ENCODE data around the gene TLX1.

TLX1 gene

DNA sequence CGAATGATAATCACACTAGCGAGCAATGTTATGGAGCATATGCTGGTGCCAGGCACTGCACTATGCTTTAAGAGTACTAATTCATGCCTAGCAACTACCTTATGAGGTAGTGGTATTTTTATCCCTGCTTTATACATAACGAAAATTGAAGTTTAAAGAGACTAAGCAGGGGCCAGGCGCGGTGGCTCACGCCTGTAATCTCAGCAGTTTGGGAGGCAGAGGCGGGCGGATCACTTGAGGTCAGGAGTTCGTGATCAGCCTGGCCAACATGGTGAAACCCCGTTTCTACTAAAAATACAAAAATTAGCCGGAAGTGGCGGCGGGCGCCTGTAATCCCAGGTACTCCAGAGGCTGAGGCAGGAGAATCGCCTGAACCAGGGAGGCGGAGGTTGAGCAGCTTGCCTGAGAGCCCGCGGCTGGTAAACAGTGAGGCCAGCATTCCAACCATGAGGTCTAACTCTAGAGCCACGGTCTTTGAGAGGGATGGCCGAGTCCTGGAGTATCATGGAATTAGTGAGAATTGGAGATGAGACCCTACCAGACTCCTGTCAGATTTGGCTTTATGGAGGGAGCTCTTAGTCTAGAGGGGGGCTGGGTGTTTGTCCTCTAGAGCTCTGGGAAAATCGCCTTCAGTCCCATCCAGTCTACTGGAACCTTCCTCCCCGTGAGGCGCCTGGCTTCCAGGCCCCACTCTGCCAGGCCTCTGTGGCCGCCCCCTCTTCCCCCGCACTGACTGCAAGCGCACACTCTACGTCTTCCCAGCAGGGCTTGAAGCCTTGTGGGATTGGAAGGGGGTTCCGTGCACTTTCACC lies 11.6 kb downstream of the TLX1 start:
- Histone ChIP-seq H3K18ac (ENCODE audit: low read length) (no peak overlapping the region), H3K14ac (ENCODE audit: low read length) (no peak overlapping the region), H3K4me3 (ENCODE audit: low read depth, low read length) (no peak overlapping the region), H2BK120ac (ENCODE audit: insufficient read depth, low read length, poor library complexity) (no peak overlapping the region), H2AFZ (ENCODE audit: insufficient read depth, low read length, poor library complexity) (no peak overlapping the region), H2AK5ac (ENCODE audit: low read length) (no peak overlapping the region), H3K27me3 (ENCODE audit: insufficient read depth, low read length) (peaks cover 84% of the 10 kb centered on the region), H3K27ac (ENCODE audit: low read depth, low read length) (no peak overlapping the region), H3K9ac (ENCODE audit: low read length) (no peak overlapping the region), H2BK5ac (ENCODE audit: low read depth, low read length, poor library complexity) (no peak overlapping the region), H3K36me3 (ENCODE audit: control insufficient read depth in 1 of 2, insufficient read depth in 2 of 2, low read length in 2 of 2) (no peaks in the 10 kb centered on the region), H4K8ac (ENCODE audit: low read depth, low read length) (no peak overlapping the region), H3K9me3 (ENCODE audit: insufficient read depth, low read depth, low read length) (peaks cover 7% of the 10 kb centered on the region), H2BK12ac (ENCODE audit: low read length) (no peak overlapping the region), H4K91ac (ENCODE audit: low read depth, low read length) (no peak overlapping the region), H4K12ac (ENCODE audit: low read depth, low read length) (no peak overlapping the region), H3K23ac (ENCODE audit: low read length) (no peak overlapping the region), H3K4me2 (ENCODE audit: low read length) (no peak overlapping the region), H3K79me1 (ENCODE audit: low read length) (no peaks in the 10 kb centered on the region), H3K79me2 (ENCODE audit: control insufficient read depth, insufficient read depth, low read length, poor library complexity) (no peaks in the 10 kb centered on the region), H3K4me1 (ENCODE audit: control insufficient read depth in 1 of 2, insufficient read depth in 2 of 2, low read length in 2 of 2) (peaks cover 0 to 2% of the 10 kb centered on the region in 2 experiments), H3K4ac (ENCODE audit: low read depth, low read length) (no peak overlapping the region)
- no peak for DNase-seq
- no CpG with 5 or more reads among the region's 28 CpGs for WGBS (ENCODE audit: extremely low coverage, insufficient coverage, insufficient read length)

DNA sequence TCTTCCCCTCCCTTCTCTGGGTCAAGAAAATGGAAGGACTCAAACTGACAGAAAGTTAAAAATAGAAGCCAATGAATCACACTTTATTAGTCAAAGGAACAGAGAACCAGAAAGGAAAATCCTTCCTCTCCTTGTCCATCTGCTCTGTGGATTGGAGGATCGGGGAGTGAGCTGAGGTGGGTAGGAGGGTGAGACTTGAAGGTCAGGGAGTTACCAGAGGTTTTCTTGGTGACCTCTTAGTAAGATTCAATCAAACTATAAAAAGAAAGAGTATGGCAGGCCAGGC lies 12.2 kb downstream of the TLX1 start:
- no peaks in the 10 kb centered on the region for H3K79me2 ChIP-seq (ENCODE audit: control insufficient read depth, insufficient read depth, low read length, poor library complexity)
- H3K4me2 ChIP-seq (ENCODE audit: low read length): no peak overlapping the region
- no peak for DNase-seq

DNA sequence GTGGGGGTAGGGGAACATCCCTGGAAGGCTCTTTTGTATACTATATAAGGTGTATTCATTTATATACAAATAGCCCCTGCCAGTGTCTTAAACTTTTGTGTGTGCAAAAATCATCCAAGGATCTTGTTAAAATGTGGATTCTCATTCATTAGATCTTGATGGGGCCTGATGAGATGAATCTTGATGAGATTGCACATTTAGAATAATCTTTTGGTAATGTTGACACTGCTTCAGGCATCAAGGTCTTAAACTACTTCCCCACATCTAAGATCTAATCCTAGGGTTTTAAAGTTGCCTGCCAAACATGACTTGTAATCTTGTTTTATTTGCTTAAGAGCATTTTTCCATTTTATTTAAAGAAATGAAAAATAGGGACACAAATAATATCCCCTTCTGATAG lies 13.0 kb downstream of the TLX1 start:
- H2BK5ac ChIP-seq (ENCODE audit: low read depth, low read length, poor library complexity): no peak overlapping the region
- no peaks in the 10 kb centered on the region for H3K36me3 ChIP-seq (ENCODE audit: control insufficient read depth in 1 of 2, insufficient read depth in 2 of 2, low read length in 2 of 2)
- no peak overlapping the region for H4K8ac ChIP-seq (ENCODE audit: low read depth, low read length)
- H3K27me3 ChIP-seq (ENCODE audit: insufficient read depth, low read length): peaks cover 80% of the 10 kb centered on the region
- H2BK12ac ChIP-seq (ENCODE audit: low read length): no peak overlapping the region
- H2AFZ ChIP-seq (ENCODE audit: insufficient read depth, low read length, poor library complexity): no peak overlapping the region
- H3K4ac ChIP-seq (ENCODE audit: low read depth, low read length): no peak overlapping the region
- no peak overlapping the region for H4K12ac ChIP-seq (ENCODE audit: low read depth, low read length)
- H3K9ac ChIP-seq (ENCODE audit: low read length): no peak overlapping the region
- H3K79me1 ChIP-seq (ENCODE audit: low read length): no peaks in the 10 kb centered on the region
- no peak overlapping the region for H2BK120ac ChIP-seq (ENCODE audit: insufficient read depth, low read length, poor library complexity)
- no peak overlapping the region for H3K14ac ChIP-seq (ENCODE audit: low read length)
- peaks cover 4% of the 10 kb centered on the region for H3K9me3 ChIP-seq (ENCODE audit: insufficient read depth, low read depth, low read length)
- H3K27ac ChIP-seq (ENCODE audit: low read depth, low read length): no peak overlapping the region
- H3K4me3 ChIP-seq (ENCODE audit: low read depth, low read length): no peak overlapping the region
- no peak overlapping the region for H3K23ac ChIP-seq (ENCODE audit: low read length)
- no peaks in the 10 kb centered on the region for H3K79me2 ChIP-seq (ENCODE audit: control insufficient read depth, insufficient read depth, low read length, poor library complexity)
- peaks cover 0 to 2% of the 10 kb centered on the region in 2 experiments for H3K4me1 ChIP-seq (ENCODE audit: control insufficient read depth in 1 of 2, insufficient read depth in 2 of 2, low read length in 2 of 2)
- H3K4me2 ChIP-seq (ENCODE audit: low read length): no peak overlapping the region
- DNase-seq: no peak
- no peak overlapping the region for H4K91ac ChIP-seq (ENCODE audit: low read depth, low read length)
- H2AK5ac ChIP-seq (ENCODE audit: low read length): no peak overlapping the region
- H3K18ac ChIP-seq (ENCODE audit: low read length): no peak overlapping the region

More for the DNA sequence above, 12.2 kb downstream of the TLX1 start:
- Histone ChIP-seq H3K23ac (ENCODE audit: low read length) (no peak overlapping the region), H4K8ac (ENCODE audit: low read depth, low read length) (no peak overlapping the region), H3K27ac (ENCODE audit: low read depth, low read length) (no peak overlapping the region), H4K12ac (ENCODE audit: low read depth, low read length) (no peak overlapping the region), H3K27me3 (ENCODE audit: insufficient read depth, low read length) (peaks cover 82% of the 10 kb centered on the region), H3K9ac (ENCODE audit: low read length) (no peak overlapping the region), H2BK5ac (ENCODE audit: low read depth, low read length, poor library complexity) (no peak overlapping the region), H2BK12ac (ENCODE audit: low read length) (no peak overlapping the region), H3K4me3 (ENCODE audit: low read depth, low read length) (no peak overlapping the region), H3K9me3 (ENCODE audit: insufficient read depth, low read depth, low read length) (peaks cover 7% of the 10 kb centered on the region), H2AFZ (ENCODE audit: insufficient read depth, low read length, poor library complexity) (no peak overlapping the region), H4K91ac (ENCODE audit: low read depth, low read length) (no peak overlapping the region), H3K4ac (ENCODE audit: low read depth, low read length) (no peak overlapping the region), H3K36me3 (ENCODE audit: control insufficient read depth in 1 of 2, insufficient read depth in 2 of 2, low read length in 2 of 2) (no peaks in the 10 kb centered on the region), H3K14ac (ENCODE audit: low read length) (no peak overlapping the region), H3K4me1 (ENCODE audit: control insufficient read depth in 1 of 2, insufficient read depth in 2 of 2, low read length in 2 of 2) (peaks cover 0 to 2% of the 10 kb centered on the region in 2 experiments), H3K79me1 (ENCODE audit: low read length) (no peaks in the 10 kb centered on the region), H2BK120ac (ENCODE audit: insufficient read depth, low read length, poor library complexity) (no peak overlapping the region), H3K18ac (ENCODE audit: low read length) (no peak overlapping the region), H2AK5ac (ENCODE audit: low read length) (no peak overlapping the region)
- no CpG with 5 or more reads among the region's 1 CpG for WGBS (ENCODE audit: extremely low coverage, insufficient coverage, insufficient read length)

DNA sequence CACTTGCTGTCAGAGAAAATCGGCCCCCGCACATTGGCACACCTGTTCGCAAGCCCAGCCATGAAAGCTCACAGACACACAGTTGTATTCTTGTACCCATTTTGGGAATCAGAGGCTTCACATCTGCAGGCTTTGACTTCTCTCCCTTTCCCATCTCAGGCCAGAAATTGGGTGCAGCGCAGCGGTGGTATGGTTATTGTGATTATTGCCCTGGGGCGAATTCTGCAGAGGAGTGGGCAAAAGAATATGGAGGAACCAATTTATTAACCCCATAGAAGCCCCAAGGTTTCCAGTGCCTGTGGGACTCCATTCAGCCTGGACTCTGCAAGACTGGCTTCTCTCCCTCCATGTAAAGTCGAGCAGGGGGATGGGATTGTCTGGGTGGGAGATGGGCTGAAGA lies 14.0 kb downstream of the TLX1 start:
- Histone ChIP-seq H3K14ac (ENCODE audit: low read length) (no peak overlapping the region), H3K18ac (ENCODE audit: low read length) (no peak overlapping the region), H3K36me3 (ENCODE audit: control insufficient read depth in 1 of 2, insufficient read depth in 2 of 2, low read length in 2 of 2) (no peaks in the 10 kb centered on the region), H3K9ac (ENCODE audit: low read length) (no peak overlapping the region), H4K12ac (ENCODE audit: low read depth, low read length) (no peak overlapping the region), H4K8ac (ENCODE audit: low read depth, low read length) (no peak overlapping the region), H3K4me3 (ENCODE audit: low read depth, low read length) (no peak overlapping the region), H3K79me1 (ENCODE audit: low read length) (no peaks in the 10 kb centered on the region), H3K27me3 (ENCODE audit: insufficient read depth, low read length) (peaks cover 74% of the 10 kb centered on the region), H3K27ac (ENCODE audit: low read depth, low read length) (no peak overlapping the region), H2BK5ac (ENCODE audit: low read depth, low read length, poor library complexity) (no peak overlapping the region), H3K4me2 (ENCODE audit: low read length) (no peak overlapping the region), H2BK12ac (ENCODE audit: low read length) (no peak overlapping the region), H3K4ac (ENCODE audit: low read depth, low read length) (no peak overlapping the region), H3K9me3 (ENCODE audit: insufficient read depth, low read depth, low read length) (peaks cover 2% of the 10 kb centered on the region), H3K23ac (ENCODE audit: low read length) (no peak overlapping the region), H4K91ac (ENCODE audit: low read depth, low read length) (no peak overlapping the region), H2AK5ac (ENCODE audit: low read length) (no peak overlapping the region), H2AFZ (ENCODE audit: insufficient read depth, low read length, poor library complexity) (no peak overlapping the region), H2BK120ac (ENCODE audit: insufficient read depth, low read length, poor library complexity) (no peak overlapping the region), H3K79me2 (ENCODE audit: control insufficient read depth, insufficient read depth, low read length, poor library complexity) (no peaks in the 10 kb centered on the region), H3K4me1 (ENCODE audit: control insufficient read depth in 1 of 2, insufficient read depth in 2 of 2, low read length in 2 of 2) (peaks cover 0 to 2% of the 10 kb centered on the region in 2 experiments)
- no peak for DNase-seq
- WGBS (ENCODE audit: extremely low coverage, insufficient coverage, insufficient read length): no CpG with 5 or more reads among the region's 7 CpGs
